SK-N-MC (cell line): ENCODE data around the gene BRSK2.

Experiments used
- DNase-seq: peaks from one replicate; pipeline ENCODE4 v3.0.0-alpha.2; 2011; ENCODE audit warnings: low read depth, low spot score
- H3K27ac ChIP-seq: fragments of 200-600 bp; sonication (generic); 2 replicates; pipeline ENCODE4 v1.5.1; 2016; ENCODE audit warnings: mixed run types
- H3K36me3 ChIP-seq: fragments of 200-600 bp; sonication (generic); 2 replicates; pipeline ENCODE4 v1.6.1; 2017; ENCODE audit warnings: antibody characterized with exemption, low read length, mixed read lengths; ENCODE audit not compliant: insufficient read depth
- H3K4me3 ChIP-seq: fragments of 200-600 bp; sonication (generic); 2 replicates; pipeline ENCODE4 v1.5.1; 2016
- H3K9ac ChIP-seq: fragments of 200-600 bp; sonication (generic); 2 replicates; pipeline ENCODE4 v1.8.0; 2017; ENCODE audit warnings: mixed run types, mixed read lengths; ENCODE audit not compliant: insufficient read length
- H3K9me3 ChIP-seq: fragments of 200-600 bp; sonication (generic); 2 replicates; pipeline ENCODE4 v1.6.1; 2017; ENCODE audit warnings: low read depth, mild to moderate bottlenecking, antibody characterized with exemption, low read length, moderate library complexity, mixed read lengths
- EZH2 ChIP-seq: fragments of 200-600 bp; sonication (generic); IDR thresholded peaks from one replicate; pipeline ENCODE4 v1.6.1; 2017; ENCODE audit warnings: antibody characterized with exemption
- FOXP2 ChIP-seq: optimal IDR thresholded peaks from 2 replicates; pipeline ENCODE3; 2011; ENCODE audit warnings: mild to moderate bottlenecking, moderate library complexity; ENCODE audit not compliant: insufficient read depth; ENCODE audit errors: extremely low read length, control extremely low read depth
- POLR2AphosphoS5 ChIP-seq: IDR thresholded peaks from 2 replicates; pipeline ENCODE4 v1.6.1; 2012; ENCODE audit warnings: mild to moderate bottlenecking, low read depth, low read length, borderline replicate concordance

The BRSK2 gene

DNA sequence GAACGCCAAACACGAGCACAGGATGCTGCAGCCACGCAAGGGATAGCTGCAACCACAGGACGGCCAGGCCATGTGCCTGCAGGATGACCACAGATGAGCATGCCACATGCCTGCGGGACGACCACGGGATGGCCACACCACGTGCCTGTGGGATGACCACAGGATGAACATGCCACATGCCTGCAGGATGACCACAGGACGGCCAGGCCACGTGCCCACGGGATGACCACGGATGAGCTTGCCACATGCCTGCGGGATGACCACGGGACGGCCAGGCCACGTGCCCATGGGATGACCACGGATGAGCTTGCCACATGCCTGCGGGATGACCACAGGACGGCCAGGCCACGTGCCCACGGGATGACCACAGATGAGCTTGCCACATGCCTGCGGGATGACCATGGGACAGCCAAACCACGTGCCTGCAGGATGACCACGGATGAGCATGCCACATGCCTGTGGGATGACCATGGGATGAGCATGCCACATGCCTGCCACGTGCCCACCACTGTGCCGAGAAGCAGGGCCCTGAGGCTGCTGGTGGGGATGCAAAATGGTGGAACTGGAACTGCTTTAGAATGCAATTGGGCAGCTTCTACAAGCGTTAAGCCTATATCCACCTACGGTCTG is 109.6 kb downstream of the BRSK2 start:
- TF ChIP-seq EZH2 (no peak), POLR2AphosphoS5 (no peak), FOXP2 (no peak)
- no peak for DNase-seq
- Histone ChIP-seq H3K36me3 (no peaks in the 10 kb centered on the region), H3K4me3 (no peak overlapping the region), H3K9me3 (no peaks in the 10 kb centered on the region), H3K27ac (no peak overlapping the region), H3K9ac (no peak overlapping the region)

GRCh38 chr11:1499899-1500298 is 110.2 kb downstream of the BRSK2 start:
- no peak for TF ChIP-seq FOXP2
- no peak for TF ChIP-seq EZH2
- TF ChIP-seq POLR2AphosphoS5: no peak
- no peak for DNase-seq
- Histone ChIP-seq H3K9ac (no peak overlapping the region), H3K36me3 (no peaks in the 10 kb centered on the region), H3K4me3 (no peak overlapping the region), H3K27ac (no peak overlapping the region), H3K9me3 (no peaks in the 10 kb centered on the region)

DNA sequence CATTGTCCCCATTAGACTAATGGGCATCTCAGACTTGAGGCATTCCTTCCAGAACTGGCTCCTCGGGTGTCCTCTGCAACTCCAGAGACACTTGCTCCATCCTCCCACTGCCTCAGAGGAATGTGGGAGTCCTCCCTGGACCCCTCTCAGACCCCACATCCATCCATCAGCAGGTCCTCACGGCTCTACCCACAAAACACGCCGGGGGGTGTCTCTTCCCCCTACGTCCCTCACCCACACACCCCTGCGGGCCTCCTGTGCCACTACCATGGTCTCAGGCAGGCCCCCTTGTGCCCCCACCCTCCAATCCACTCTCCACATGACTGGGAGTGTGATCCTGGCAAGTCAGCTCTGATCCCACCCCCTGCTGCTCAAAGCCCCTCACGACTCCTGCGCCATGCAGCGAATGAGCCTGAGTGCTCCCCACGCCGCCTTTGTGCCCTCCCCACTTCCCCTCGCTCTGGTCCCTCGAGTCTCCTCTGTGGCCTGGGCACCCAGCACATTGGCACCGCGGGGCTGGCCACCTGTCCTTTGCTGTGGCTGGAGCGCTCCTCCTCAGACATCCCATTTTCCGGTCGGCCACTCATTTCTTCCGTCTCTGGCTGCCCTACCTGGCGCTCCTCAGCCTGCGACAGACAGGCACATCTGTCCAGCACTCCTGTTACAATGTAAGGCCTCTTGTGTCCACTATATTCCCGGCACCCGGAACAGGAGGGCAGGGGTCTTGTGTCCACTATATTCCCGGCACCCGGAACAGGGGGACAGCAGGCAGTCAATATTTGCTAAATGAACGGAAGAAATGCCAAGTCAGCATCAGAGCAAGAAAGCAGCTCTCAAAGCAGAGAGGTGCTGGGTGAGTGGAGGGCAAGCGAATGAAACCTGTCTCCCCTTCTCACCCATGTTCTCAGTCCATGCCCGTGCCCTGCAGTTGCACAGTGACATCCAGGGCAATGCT is 111.0 kb downstream of the BRSK2 start:
- no peak for DNase-seq
- no peak for TF ChIP-seq FOXP2
- no peak for TF ChIP-seq EZH2
- TF ChIP-seq POLR2AphosphoS5: no peak
- Histone ChIP-seq H3K36me3 (no peaks in the 10 kb centered on the region), H3K4me3 (no peak overlapping the region), H3K9me3 (no peaks in the 10 kb centered on the region), H3K9ac (no peak overlapping the region), H3K27ac (no peak overlapping the region)

- DNase-seq: no peak
- Histone ChIP-seq H3K9ac (no peak overlapping the region), H3K4me3 (no peak overlapping the region), H3K9me3 (no peaks in the 10 kb centered on the region), H3K36me3 (no peaks in the 10 kb centered on the region), H3K27ac (no peak overlapping the region)
- TF ChIP-seq POLR2AphosphoS5 (no peak), FOXP2 (no peak)
Measured at GRCh38 chr11:1501421-1502167, 111.9 kb downstream of the BRSK2 start.

DNA sequence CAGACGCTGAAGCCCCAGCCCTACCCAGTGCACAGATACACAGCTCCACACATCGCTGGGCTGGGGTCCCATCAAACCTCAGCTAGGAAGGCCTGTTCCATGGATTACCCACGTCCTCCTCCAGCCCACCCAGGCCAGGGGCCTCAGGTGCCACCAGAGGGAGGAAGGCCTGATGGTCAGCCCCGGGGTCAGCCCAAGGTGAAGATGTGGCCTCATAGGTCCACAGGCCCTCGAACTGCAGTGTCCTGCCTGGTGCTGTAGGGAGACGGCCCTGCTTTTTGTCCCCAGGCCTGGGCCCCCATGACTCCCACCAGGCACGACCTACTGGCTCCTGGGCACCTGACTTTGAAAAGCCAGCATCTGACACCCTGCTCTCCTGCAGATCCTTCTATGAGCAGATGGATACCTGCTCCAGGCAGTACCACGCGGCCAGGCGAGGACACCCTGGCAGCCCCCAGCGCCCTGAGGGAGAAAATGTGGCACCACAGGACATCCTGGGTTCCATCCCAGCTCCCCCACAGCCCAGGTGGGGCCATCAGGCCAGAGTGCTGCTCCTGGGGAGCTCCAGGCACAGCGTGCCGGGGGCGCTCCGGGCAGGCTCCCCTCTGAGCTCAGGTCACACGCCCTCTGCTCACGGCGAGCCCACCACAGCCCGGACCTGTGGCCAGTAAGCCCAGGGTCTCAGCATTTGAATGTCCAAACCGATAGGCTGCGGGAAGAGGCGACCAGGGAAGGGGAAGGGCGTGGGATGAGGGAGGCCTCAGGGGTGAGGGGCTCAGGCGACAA is 112.6 kb downstream of the BRSK2 start:
- Histone ChIP-seq H3K4me3 (no peak overlapping the region), H3K27ac (no peak overlapping the region), H3K9ac (no peak overlapping the region), H3K36me3 (no peaks in the 10 kb centered on the region), H3K9me3 (no peaks in the 10 kb centered on the region)
- no peak for DNase-seq
- no peak for TF ChIP-seq POLR2AphosphoS5
- no peak for TF ChIP-seq FOXP2
- TF ChIP-seq EZH2: no peak

DNA sequence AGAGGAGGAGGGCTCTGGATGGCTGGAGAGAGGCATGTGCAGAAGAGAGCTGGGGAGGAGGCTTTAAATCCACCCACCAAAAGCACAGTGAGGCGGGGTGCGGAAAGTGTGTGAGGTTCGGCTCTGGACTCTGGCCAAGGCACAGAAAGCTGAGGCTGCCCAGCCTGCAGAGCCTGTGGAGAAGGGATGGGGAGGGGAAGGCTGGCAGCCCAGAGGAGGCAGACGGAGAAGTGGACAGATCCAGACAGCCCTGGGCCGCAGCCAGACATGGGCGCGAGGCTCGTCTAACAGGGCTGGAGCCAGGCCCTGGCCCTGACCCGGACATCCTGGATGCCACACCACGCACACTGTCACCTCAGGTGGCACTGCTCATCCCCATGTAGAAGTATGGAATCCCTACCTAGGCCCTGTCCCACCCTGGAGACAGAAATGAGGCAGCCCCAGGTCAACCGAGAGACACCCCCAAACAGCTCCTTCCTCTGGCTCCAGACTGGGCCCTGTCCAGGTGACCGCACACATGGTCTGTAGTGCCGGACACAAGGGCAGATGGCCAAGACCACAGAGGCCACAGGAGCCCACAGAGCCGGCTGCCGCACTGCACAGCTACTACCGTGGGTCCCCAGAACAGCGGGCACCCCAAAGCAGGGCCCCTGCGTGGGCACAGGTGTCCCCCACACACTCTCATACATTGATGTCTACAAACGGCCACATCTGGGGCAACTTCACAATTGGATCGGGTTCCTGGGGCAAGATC is 113.4 kb downstream of the BRSK2 start:
- Histone ChIP-seq H3K27ac (no peak overlapping the region), H3K36me3 (no peaks in the 10 kb centered on the region), H3K9me3 (no peaks in the 10 kb centered on the region), H3K9ac (no peak overlapping the region), H3K4me3 (no peak overlapping the region)
- TF ChIP-seq POLR2AphosphoS5: no peak
- no peak for TF ChIP-seq EZH2
- no peak for TF ChIP-seq FOXP2
- DNase-seq: no peak

GRCh38 chr11:1503708-1504104 is 114.0 kb downstream of the BRSK2 start:
- Histone ChIP-seq H3K4me3 (no peak overlapping the region), H3K27ac (no peak overlapping the region), H3K36me3 (no peaks in the 10 kb centered on the region), H3K9me3 (no peaks in the 10 kb centered on the region), H3K9ac (no peak overlapping the region)
- DNase-seq: no peak
- no peak for TF ChIP-seq EZH2
- no peak for TF ChIP-seq FOXP2
